HG03442 (cell line): ENCODE data around the gene CDC14A.
"Not testable (repeated sequence)": the region's sequence is repeated elsewhere in the genome, so short reads cannot be mapped to it uniquely, and the experiment has no call there.

Source experiments
- ATAC-seq: cut with Tn5 transposase; IDR thresholded peaks from one replicate; pipeline ENCODE4 v1.9.1; 2021; ENCODE audit warnings: mild to moderate bottlenecking, moderate library complexity; ENCODE audit not compliant: unreplicated experiment

CDC14A gene

GRCh38 chr1:100352267-100353070, at the start of gene CDC14A:
CDC14A (plus strand) TSS chr1:100352506; CDS start chr1:100352955, 449 bp downstream.
- ATAC-seq, result peak; percentile 67

GRCh38 chr1:100302739-100303138, 49.6 kb upstream of the CDC14A start:
- no peak for ATAC-seq

- no peak for ATAC-seq
Measured at GRCh38 chr1:100304227-100304626, 48.1 kb upstream of the CDC14A start.

- ATAC-seq, result no peak
Measured at GRCh38 chr1:100304921-100305320, 47.4 kb upstream of the CDC14A start.

GRCh38 chr1:100305954-100306353, 46.4 kb upstream of the CDC14A start:
- no peak for ATAC-seq

GRCh38 chr1:100306735-100307313, 45.5 kb upstream of the CDC14A start:
- ATAC-seq, result peak; percentile 41

GRCh38 chr1:100308777-100309176, 43.5 kb upstream of the CDC14A start:
- ATAC-seq, result no peak

- ATAC-seq, result no peak
Measured at GRCh38 chr1:100309863-100310262, 42.4 kb upstream of the CDC14A start.

GRCh38 chr1:100313382-100313781, 38.9 kb upstream of the CDC14A start:
- ATAC-seq, result no peak

- ATAC-seq, result no peak
Measured at GRCh38 chr1:100316622-100317021, 35.7 kb upstream of the CDC14A start.

GRCh38 chr1:100320311-100321099, 31.8 kb upstream of the CDC14A start:
- ATAC-seq, result no peak

- no peak for ATAC-seq
Measured at GRCh38 chr1:100321100-100321493, 31.2 kb upstream of the CDC14A start.

- no peak for ATAC-seq
Measured at GRCh38 chr1:100321506-100321905, 30.8 kb upstream of the CDC14A start.

GRCh38 chr1:100322436-100323211, 29.7 kb upstream of the CDC14A start:
- ATAC-seq, result no peak

- no peak for ATAC-seq
Measured at GRCh38 chr1:100323419-100324106, 28.7 kb upstream of the CDC14A start.

- ATAC-seq, result no peak
Measured at GRCh38 chr1:100325415-100326324, 26.6 kb upstream of the CDC14A start.

- not testable (repeated sequence) for ATAC-seq
Measured at GRCh38 chr1:100326325-100326670, 26.0 kb upstream of the CDC14A start.

- ATAC-seq, result no peak
Measured at GRCh38 chr1:100328133-100328532, 24.2 kb upstream of the CDC14A start.

GRCh38 chr1:100331146-100331545, 21.2 kb upstream of the CDC14A start:
- ATAC-seq, result not testable (repeated sequence)
